ELF-1 (cell line): ENCODE measurements around the gene PIGR.

Experiments
- DNase-seq: peaks from one replicate; pipeline ENCODE4 v3.0.0-alpha.2; 2016; ENCODE audit warnings: low read depth, low spot score

The PIGR gene, protein sequence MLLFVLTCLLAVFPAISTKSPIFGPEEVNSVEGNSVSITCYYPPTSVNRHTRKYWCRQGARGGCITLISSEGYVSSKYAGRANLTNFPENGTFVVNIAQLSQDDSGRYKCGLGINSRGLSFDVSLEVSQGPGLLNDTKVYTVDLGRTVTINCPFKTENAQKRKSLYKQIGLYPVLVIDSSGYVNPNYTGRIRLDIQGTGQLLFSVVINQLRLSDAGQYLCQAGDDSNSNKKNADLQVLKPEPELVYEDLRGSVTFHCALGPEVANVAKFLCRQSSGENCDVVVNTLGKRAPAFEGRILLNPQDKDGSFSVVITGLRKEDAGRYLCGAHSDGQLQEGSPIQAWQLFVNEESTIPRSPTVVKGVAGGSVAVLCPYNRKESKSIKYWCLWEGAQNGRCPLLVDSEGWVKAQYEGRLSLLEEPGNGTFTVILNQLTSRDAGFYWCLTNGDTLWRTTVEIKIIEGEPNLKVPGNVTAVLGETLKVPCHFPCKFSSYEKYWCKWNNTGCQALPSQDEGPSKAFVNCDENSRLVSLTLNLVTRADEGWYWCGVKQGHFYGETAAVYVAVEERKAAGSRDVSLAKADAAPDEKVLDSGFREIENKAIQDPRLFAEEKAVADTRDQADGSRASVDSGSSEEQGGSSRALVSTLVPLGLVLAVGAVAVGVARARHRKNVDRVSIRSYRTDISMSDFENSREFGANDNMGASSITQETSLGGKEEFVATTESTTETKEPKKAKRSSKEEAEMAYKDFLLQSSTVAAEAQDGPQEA

DNA sequence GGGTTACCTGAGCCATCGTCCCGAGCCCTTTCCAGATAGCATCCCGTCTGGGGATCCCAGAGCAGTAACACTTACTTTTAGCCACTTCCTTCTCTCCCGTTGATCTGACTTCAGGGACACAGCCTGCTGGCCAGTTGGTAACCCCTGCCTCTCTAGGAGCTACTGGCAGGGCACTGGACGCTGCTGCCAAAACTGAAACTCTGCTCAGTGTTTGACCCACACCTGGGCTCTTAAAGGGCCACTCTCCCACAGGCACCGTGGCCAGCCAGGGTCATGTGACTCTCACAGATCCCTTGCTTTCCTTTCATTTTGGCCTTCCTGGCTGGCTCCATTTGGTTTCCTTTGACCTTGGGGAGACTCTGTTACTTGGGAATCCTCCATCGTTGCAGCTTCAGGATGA lies at the start of gene PIGR:
Gene PIGR, minus strand, starts transcription at position 206 of the 400 bp plus-strand sequence. CDS start 5,935 bp downstream, outside the sequence.
- DNase-seq: no peak

- no peak for DNase-seq
Measured at GRCh38 chr1:206992790-206993189, 46.5 kb upstream of the PIGR start.

GRCh38 chr1:206987873-206988272 lies 41.6 kb upstream of the PIGR start:
- no peak for DNase-seq

DNA sequence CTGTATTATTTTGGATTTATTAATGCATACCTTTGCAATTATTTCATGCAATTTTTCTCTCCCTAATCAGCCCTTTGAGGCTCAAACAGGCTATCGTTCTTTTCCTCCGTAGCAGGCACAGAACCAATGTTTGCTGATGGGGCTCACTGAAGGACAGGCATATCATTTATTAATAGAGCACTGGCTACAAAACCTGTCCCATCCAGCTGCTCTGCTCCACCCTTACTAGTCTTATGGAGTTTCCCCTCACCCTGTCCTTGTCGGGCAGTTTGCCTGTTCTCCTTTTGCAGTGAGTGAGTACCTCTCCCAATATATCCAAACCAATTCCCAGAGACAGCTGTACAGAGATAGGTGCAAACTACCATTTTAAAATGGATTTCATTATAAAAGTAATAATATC lies 40.6 kb upstream of the PIGR start:
- no peak for DNase-seq

DNA sequence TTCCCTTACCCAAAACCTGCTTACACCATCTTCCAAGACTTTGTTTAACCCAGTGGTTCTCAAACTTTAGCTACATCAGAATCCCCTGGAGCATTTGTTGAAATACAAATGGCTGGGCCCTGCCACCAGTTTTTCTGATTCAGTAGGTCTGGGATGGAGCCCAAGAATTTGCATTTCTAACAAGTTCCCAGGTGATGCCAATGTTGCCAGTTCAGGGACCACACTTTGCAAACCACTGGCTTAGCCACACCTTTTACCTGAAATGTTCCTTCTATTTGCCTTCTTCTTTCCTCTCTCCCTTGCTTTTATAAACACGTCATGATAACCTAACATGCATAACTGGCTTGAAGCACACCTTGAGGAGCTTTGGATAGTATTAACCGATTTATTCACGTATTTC lies 40.1 kb upstream of the PIGR start:
- DNase-seq: no peak

- peak; percentile 36 for DNase-seq
Measured at GRCh38 chr1:206985162-206985749, 39.0 kb upstream of the PIGR start.

DNA sequence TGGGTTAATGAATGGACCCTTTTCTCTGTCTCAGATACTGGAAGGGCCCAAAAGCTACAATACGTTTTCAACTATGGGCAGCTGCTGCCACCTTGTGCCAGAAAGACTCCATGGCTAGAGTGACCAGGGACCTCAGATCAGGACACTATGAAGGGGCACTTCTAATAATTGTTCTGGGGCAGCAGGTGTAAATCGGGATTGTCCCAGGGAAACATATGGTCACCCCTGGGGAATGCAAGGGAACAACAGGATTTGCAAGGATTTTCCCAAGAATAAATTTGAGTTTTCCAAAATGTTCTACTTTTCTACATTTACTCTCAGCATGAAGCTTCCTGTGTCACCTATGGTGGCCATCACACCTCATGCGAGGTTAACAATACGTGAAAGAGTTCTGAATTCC lies 36.0 kb upstream of the PIGR start:
- peak; percentile 67 for DNase-seq

DNA sequence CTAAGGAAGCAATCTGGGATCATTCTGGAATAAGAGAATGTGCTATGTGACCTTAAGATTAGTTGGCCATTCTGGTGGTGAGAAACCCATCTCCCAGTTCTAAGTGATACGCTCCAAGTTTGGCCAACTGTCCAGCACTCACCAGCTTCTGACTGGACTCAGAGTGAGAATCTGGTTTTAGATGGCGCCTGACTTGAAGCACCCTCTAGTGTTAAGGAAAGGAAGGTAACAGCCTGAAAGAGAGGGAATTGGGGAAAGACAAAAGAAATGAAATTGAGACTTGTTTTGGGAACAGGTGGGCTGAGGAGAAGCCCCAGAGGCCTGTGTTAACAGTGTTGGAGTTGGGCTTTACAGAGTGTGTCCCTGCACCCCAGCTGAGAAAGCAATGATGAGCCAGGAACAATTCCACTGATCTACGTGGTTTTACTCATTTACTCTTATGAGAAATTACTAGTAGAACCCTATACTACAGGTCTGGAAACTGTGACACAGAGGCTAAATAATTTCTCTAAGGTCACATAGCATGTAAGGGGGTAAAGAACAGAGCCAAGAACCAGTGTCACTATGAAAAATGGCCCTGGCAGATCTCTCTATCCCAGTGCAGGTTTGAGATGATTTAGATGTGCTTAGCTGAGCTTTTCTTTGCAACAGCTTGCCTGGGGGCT lies 33.2 kb upstream of the PIGR start:
- DNase-seq: peak; percentile 63

- DNase-seq: no peak
Measured at GRCh38 chr1:206978259-206978658, 32.0 kb upstream of the PIGR start.

GRCh38 chr1:206975306-206975705 lies 29.0 kb upstream of the PIGR start:
- no peak for DNase-seq

DNA sequence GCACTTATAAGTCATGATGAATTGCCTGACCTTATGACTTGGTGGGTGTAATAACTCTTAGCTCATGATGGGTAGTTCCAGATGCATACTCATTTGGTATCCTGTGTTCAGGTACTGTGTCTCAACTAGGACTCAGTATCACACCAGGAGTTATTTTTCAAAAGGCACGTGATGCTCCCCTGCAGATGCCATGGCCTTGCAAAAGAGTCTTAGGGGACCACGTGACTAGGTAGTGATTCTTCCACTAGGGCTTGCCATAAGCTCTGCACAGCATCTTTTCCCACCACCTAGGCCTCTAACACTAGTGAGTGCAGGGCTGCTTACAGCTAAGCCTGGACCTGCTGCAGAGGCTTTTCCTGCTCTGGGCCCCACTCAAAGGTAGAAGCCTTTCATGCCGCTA lies 27.9 kb upstream of the PIGR start:
- DNase-seq: no peak

- DNase-seq: no peak
Measured at GRCh38 chr1:206972728-206973127, 26.5 kb upstream of the PIGR start.

GRCh38 chr1:206971029-206971655 lies 24.9 kb upstream of the PIGR start:
- DNase-seq: no peak

- DNase-seq: no peak
Measured at GRCh38 chr1:206970446-206970845, 24.2 kb upstream of the PIGR start, which contains the start of gene FCAMR. TSS of gene FCAMR (minus strand) at chr1:206970460. CDS start at chr1:206970125, 335 bp downstream.

DNA sequence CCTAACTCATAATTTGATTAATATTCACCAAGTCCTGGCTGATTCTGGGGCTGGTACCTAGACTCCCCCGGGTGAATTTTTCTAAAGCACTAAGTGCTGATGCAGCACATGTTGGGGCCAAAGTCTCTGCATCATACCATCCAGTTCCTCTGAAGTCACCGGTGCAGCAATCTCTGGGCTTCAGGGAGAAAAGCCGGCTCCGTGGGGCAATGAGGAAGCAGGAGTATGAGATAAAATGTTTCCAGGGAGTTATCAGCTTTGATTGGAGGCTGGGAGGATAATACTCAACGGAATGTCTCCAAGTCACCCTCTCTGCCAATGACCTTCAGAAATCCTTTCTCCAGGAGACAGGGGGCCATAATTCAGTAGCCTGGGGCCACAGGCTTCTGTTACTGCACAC lies 22.8 kb upstream of the PIGR start:
- no peak for DNase-seq

GRCh38 chr1:206967096-206967849 lies 21.0 kb upstream of the PIGR start:
- no peak for DNase-seq

GRCh38 chr1:206965781-206966180 lies 19.5 kb upstream of the PIGR start:
- peak; percentile 69 for DNase-seq

DNA sequence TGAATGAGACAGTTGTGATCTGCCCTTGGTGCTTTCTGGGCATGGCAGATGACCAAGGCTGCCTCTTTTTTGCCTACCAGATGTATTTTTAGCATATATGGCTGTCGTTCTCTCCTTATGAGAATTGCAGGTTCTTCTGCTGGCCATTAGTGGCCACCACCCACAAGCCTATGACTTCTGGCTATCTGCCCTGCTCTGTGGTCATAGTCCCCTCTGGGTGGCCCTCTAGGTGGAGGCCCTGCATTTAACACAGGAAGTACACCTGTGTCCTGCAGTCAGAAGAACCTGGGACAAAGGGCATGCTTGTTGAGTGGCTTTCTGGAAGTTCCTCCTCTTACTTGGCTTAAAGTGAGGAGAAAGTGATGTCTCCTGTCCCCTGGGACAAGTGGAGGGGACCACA lies 17.5 kb upstream of the PIGR start:
- DNase-seq: no peak

DNA sequence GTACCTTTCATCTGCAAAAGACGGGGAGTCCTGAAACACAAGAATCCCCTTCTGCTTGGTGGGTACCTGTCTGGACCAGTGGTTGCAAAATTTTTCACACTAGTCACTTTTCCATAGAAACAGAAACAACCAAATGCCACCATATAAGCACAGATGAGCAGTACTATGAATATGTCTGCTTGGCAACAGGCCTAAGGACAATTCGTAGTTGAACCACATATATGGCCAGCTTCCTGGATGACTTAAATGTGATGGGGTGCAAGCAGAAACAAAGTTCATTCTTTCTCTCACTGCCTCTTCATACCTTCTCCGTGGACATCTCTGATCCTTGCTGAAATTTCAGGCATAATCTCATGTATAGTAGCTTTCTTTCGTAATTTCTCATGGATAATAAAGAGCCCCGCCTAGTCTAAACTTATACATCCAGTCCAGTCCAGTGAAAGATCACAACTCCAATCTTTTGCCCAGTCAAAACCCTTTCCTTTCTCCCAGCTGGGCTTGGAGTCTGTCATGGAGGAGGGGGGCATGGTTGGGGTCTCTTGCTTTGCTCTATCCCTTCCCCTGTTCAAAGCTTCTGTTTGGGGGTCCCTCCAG lies 16.9 kb upstream of the PIGR start:
- DNase-seq: no peak

DNA sequence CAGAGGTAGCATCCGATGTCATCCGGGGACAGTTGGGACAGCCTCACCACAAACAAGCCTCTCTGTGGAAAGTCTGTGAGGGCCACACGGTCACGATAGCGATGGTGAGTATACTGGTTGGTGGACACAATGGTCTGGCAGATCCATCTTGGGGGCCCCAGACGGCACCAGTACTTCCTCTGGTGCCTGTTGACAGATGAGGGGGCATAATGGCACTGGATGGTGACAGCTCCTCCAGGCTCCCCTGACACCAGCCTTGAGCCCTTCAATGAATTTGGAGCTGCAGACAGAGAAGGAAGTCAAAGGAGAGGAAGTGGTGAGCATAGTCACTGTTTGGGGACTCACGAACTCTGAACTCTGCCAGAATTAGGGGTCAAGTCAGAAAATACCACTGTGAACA lies 16.0 kb upstream of the PIGR start:
- DNase-seq: no peak
